ENCODE data around the gene PCDH9.

DNA sequence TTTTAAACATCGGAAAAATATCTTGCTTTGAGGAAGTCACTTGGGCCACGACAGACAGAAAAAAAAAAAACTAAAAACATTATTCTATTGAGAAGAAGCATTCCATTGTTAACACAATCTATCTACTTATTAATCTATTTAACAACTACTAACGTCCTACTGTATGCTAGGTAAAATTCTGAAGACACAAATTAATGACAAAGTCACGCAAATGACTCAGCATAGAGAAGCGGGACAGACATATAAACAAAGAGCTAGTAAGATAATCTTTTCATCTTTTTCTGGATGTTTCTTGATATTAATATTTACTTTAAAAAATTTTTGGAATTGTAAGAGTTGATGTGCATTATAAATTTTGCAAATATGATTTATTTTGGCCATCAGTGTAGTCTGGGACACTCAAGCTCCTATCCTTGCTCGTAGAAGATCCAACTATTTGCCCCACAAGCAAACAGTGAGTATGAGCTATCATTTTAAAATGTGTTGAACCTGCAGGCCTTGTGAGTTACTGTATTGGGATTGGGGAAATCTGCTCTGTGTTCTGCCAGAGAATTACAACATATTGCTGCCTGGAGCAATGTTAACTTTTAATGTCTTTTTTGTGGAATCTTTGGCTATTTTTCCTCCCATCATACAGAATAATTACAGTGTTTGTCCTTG, 109.1 kb downstream of the PCDH9 start:
- TF ChIP-seq, protein P1, sequence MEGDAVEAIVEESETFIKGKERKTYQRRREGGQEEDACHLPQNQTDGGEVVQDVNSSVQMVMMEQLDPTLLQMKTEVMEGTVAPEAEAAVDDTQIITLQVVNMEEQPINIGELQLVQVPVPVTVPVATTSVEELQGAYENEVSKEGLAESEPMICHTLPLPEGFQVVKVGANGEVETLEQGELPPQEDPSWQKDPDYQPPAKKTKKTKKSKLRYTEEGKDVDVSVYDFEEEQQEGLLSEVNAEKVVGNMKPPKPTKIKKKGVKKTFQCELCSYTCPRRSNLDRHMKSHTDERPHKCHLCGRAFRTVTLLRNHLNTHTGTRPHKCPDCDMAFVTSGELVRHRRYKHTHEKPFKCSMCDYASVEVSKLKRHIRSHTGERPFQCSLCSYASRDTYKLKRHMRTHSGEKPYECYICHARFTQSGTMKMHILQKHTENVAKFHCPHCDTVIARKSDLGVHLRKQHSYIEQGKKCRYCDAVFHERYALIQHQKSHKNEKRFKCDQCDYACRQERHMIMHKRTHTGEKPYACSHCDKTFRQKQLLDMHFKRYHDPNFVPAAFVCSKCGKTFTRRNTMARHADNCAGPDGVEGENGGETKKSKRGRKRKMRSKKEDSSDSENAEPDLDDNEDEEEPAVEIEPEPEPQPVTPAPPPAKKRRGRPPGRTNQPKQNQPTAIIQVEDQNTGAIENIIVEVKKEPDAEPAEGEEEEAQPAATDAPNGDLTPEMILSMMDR (IDR thresholded peaks at IDR 0.05) = no peak
- TF ChIP-seq POLR2A (IDR thresholded peaks at IDR 0.05) = no peak

All from right lobe of liver (tissue), 4 donors.